Measurements from ENCODE around the gene TBK1.

The TBK1 gene

DNA sequence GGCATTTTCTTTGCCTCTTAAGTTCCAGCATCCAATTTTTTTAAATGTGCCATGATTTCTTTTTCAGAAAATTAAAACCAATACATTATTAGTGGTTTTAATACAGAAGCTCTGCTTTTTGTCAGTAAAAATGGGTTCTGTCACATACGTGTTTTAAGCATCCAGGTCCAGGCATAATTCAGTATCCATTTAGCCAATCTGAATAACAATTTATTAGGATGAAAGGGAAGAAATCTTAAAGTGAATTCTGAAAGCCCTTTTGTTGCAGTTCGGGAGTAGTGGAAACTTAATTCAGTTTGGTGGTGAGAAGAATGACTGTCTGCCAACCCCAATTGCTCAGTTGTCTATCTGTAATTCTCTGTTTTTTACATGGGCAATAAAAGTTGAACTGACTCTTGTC lies 40.5 kb upstream of the TBK1 start:
- TF ChIP-seq, protein P1, sequence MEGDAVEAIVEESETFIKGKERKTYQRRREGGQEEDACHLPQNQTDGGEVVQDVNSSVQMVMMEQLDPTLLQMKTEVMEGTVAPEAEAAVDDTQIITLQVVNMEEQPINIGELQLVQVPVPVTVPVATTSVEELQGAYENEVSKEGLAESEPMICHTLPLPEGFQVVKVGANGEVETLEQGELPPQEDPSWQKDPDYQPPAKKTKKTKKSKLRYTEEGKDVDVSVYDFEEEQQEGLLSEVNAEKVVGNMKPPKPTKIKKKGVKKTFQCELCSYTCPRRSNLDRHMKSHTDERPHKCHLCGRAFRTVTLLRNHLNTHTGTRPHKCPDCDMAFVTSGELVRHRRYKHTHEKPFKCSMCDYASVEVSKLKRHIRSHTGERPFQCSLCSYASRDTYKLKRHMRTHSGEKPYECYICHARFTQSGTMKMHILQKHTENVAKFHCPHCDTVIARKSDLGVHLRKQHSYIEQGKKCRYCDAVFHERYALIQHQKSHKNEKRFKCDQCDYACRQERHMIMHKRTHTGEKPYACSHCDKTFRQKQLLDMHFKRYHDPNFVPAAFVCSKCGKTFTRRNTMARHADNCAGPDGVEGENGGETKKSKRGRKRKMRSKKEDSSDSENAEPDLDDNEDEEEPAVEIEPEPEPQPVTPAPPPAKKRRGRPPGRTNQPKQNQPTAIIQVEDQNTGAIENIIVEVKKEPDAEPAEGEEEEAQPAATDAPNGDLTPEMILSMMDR (IDR thresholded peaks at IDR 0.05; ENCODE audit: low read depth, low read length) = no peak
- no peak for DNase-seq
- Histone ChIP-seq H3K27me3 (ENCODE audit: insufficient read depth, low read depth, severe bottlenecking) (no peaks in the 10 kb centered on the region), H3K4me3 (ENCODE audit: low read depth, low read length) (no peak overlapping the region), H3K9me3 (ENCODE audit: severe bottlenecking) (no peaks in the 10 kb centered on the region), H3K27ac (no peak overlapping the region), H3K36me3 (peaks cover 71% of the 10 kb centered on the region)

DNA sequence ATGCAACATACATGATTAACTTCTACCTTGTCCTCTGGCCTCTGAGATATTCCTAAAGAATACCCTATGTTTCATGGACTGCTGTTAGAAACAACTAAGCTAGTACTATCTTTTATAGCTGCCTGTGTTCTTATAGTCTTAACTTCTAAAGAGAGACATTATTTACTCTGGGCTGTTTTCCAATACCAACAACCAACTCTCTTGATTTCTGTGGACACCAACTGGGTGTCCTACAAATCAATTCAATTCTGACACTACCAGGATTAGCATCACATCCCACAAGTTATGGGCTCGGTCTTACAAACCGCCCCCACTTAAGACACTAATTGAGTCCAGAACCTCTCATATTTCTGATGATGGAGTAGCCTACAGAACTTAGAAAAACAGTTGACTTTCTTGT lies 39.5 kb upstream of the TBK1 start:
- Histone ChIP-seq H3K36me3 (peaks cover 82% of the 10 kb centered on the region), H3K9me3 (ENCODE audit: severe bottlenecking) (no peaks in the 10 kb centered on the region), H3K27ac (no peak overlapping the region), H3K27me3 (ENCODE audit: insufficient read depth, low read depth, severe bottlenecking) (no peaks in the 10 kb centered on the region), H3K4me3 (ENCODE audit: low read depth, low read length) (no peak overlapping the region)
- no peak for DNase-seq
- TF ChIP-seq, protein P1 (IDR thresholded peaks at IDR 0.05; ENCODE audit: low read depth, low read length) = no peak

DNA sequence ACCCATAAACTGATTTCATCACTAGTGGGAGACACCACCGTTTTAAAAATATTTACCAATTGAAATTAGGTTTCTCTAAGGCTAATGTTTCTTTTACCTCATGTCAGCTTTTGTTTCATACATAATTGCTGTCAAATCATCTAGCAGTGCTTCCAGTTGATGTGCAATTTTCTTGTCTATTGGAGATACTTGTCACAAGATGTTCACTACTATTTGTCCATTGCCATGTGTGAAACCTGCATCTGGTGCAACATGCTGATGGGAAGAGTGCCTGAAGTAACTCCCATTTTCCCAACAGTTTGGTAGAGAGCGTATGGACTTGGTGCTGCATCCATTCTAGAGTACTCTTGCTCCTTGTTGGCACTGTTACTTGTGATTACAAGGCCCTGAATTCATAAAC lies 38.0 kb upstream of the TBK1 start:
- Histone ChIP-seq H3K4me3 (ENCODE audit: low read depth, low read length) (no peak overlapping the region), H3K27ac (no peak overlapping the region), H3K27me3 (ENCODE audit: insufficient read depth, low read depth, severe bottlenecking) (no peaks in the 10 kb centered on the region), H3K36me3 (peaks cover 96% of the 10 kb centered on the region), H3K9me3 (ENCODE audit: severe bottlenecking) (no peaks in the 10 kb centered on the region)
- TF ChIP-seq, protein P1 (IDR thresholded peaks at IDR 0.05; ENCODE audit: low read depth, low read length) = no peak
- no peak for DNase-seq

DNA sequence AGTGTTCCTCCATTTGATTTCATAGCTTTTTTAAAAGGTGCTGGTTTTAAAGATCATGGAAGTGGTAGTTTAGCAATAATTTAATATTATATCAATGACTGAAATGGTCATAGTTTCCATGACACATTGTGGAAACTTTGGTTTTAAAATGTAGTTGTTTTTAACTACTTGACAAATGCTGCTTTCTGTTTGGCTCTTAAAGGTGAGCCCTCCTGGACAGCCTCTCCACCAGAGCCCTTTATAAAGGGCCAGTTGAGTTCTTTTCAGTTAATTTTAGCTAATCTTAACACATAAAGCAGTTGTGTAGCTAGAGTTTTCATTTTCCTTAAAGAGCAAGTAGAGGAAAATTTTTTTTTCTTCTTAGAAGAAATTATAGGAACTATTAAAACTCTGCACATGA lies 33.7 kb upstream of the TBK1 start:
- H3K27ac ChIP-seq = no peak overlapping the region
- no peak overlapping the region for H3K4me3 ChIP-seq (ENCODE audit: low read depth, low read length)
- DNase-seq = no peak
- H3K9me3 ChIP-seq (ENCODE audit: severe bottlenecking) = no peaks in the 10 kb centered on the region
- H3K36me3 ChIP-seq = peaks cover 99% of the 10 kb centered on the region
- TF ChIP-seq, protein P1 (IDR thresholded peaks at IDR 0.05; ENCODE audit: low read depth, low read length) = no peak
- no peaks in the 10 kb centered on the region for H3K27me3 ChIP-seq (ENCODE audit: insufficient read depth, low read depth, severe bottlenecking)

DNA sequence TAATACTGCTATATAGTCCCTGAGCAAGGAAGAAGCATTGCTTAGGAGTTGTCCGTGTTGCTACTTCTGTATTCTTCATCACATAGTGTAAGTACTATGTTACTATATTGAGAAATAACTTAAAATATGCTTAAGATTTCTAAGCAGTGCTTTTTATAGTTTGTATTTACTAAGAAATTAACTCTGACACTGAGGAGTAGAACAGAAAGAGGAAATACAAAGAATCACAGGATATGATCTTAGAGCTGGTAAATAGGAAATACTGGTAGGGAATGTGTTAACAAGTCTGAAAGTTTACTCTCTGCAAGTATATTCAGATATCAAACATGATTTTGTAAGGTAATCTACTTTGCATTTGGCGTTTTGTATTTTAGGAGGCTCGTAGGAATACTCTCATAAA lies 32.2 kb upstream of the TBK1 start:
- Histone ChIP-seq H3K27me3 (ENCODE audit: insufficient read depth, low read depth, severe bottlenecking) (no peaks in the 10 kb centered on the region), H3K36me3 (peaks cover 99% of the 10 kb centered on the region), H3K27ac (no peak overlapping the region), H3K9me3 (ENCODE audit: severe bottlenecking) (no peaks in the 10 kb centered on the region), H3K4me3 (ENCODE audit: low read depth, low read length) (no peak overlapping the region)
- TF ChIP-seq, protein P1 (IDR thresholded peaks at IDR 0.05; ENCODE audit: low read depth, low read length) = no peak
- no peak for DNase-seq

DNA sequence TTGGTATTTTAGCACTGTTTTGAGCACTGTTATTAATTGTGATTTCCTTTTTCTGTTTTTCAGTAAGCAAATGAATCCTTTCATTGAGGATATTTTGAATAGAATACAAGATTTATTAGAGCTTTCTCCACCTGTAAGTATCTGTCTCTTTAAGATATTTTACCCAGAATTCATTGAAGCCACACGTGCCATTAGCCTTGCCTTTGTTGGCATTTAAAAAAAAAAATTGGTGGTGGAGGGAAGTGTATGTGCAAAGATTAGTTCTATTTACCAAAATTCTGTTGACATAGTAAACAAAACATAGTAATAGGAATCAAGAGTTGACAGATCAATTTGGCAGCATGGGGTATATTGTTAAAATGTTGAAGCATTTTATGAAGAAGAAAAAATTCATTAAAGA lies 23.9 kb upstream of the TBK1 start:
- TF ChIP-seq, protein P1 (IDR thresholded peaks at IDR 0.05; ENCODE audit: low read depth, low read length) = no peak
- no peak for DNase-seq
- Histone ChIP-seq H3K27ac (no peak overlapping the region), H3K9me3 (ENCODE audit: severe bottlenecking) (no peaks in the 10 kb centered on the region), H3K27me3 (ENCODE audit: insufficient read depth, low read depth, severe bottlenecking) (no peaks in the 10 kb centered on the region), H3K4me3 (ENCODE audit: low read depth, low read length) (no peak overlapping the region), H3K36me3 (peaks cover 95% of the 10 kb centered on the region)

All from WERI-Rb-1 (cell line).